Neural cell (in vitro differentiated cells): ENCODE data around the gene RABGAP1L. TPM values are rescaled to one million over a fixed set of nuclear protein-coding genes. Genes with fewer than 3 reads are reported as not detected.

Experiments
- H2AFZ ChIP-seq: fragments of 200-600, 300-800 bp; sonication (generic), shearing (Covaris generic); 2 replicates; pipeline ENCODE4 v1.6.0; 2014; ENCODE audit warnings: low read depth, mild to moderate bottlenecking, antibody characterized with exemption, low read length, moderate library complexity
- H3F3A ChIP-seq: fragments of 200-600 bp; shearing (Covaris generic); 2 replicates; pipeline ENCODE4 v1.6.1; 2016; ENCODE audit warnings: mild to moderate bottlenecking, moderate library complexity, mixed read lengths, antibody characterized with exemption, low read length; ENCODE audit not compliant: insufficient read depth, poor library complexity, severe bottlenecking
- H3K27ac ChIP-seq: fragments of 200-600, 300-800 bp; sonication (generic), shearing (Covaris generic); 2 replicates; pipeline ENCODE4 v1.5.1; 2014; ENCODE audit warnings: mild to moderate bottlenecking, low read length, moderate library complexity
- H3K27me3 ChIP-seq: fragments of 300-800, 200-600 bp; sonication (generic), shearing (Covaris generic); 2 replicates; pipeline ENCODE4 v1.6.0; 2014; ENCODE audit warnings: mild to moderate bottlenecking, low read depth, low read length, moderate library complexity; ENCODE audit not compliant: insufficient read depth
- H3K36me3 ChIP-seq: fragments of 300-800, 200-600 bp; sonication (generic), shearing (Covaris generic); 2 replicates; pipeline ENCODE4 v1.5.1; 2014; ENCODE audit warnings: mild to moderate bottlenecking, antibody characterized with exemption, low read length, moderate library complexity; ENCODE audit not compliant: insufficient read depth
- H3K4me2 ChIP-seq: fragments of 300-800, 200-600 bp; sonication (generic), shearing (Covaris generic); 2 replicates; pipeline ENCODE4 v1.6.0; 2014; ENCODE audit warnings: mild to moderate bottlenecking, low read length
- H3K4me3 ChIP-seq: fragments of 300-800, 200-600 bp; sonication (generic), shearing (Covaris generic); 2 replicates; pipeline ENCODE4 v1.5.1; 2014; ENCODE audit warnings: mild to moderate bottlenecking, low read length, moderate library complexity
- H3K79me2 ChIP-seq: fragments of 200-600 bp; shearing (Covaris generic); replicated peaks from 2 replicates; pipeline ENCODE4 v1.6.0; 2014; ENCODE audit warnings: mild to moderate bottlenecking, low read length, moderate library complexity; ENCODE audit not compliant: insufficient read depth
- H3K9ac ChIP-seq: fragments of 300-800, 200-600 bp; sonication (generic), shearing (Covaris generic); 2 replicates; pipeline ENCODE4 v1.6.1; 2016; ENCODE audit warnings: mild to moderate bottlenecking, low read length, mixed read lengths
- H3K9me2 ChIP-seq: fragments of 200-600 bp; shearing (Covaris generic); 2 replicates; pipeline ENCODE4 v1.6.1; 2016; ENCODE audit warnings: mild to moderate bottlenecking, low read length, mixed read lengths; ENCODE audit not compliant: insufficient read depth
- H3K9me3 ChIP-seq: fragments of 200-600, 300-800 bp; sonication (generic), shearing (Covaris generic); 2 replicates; pipeline ENCODE4 v1.6.1; 2016; ENCODE audit warnings: mild to moderate bottlenecking, mixed run types, low read length, moderate library complexity, mixed read lengths
- H4K20me1 ChIP-seq: fragments of 200-600 bp; shearing (Covaris generic); 2 replicates; pipeline ENCODE4 v1.6.1; 2016; ENCODE audit warnings: mild to moderate bottlenecking, mixed run types; ENCODE audit not compliant: insufficient read depth
- EP300 ChIP-seq: fragments of 450-650 bp; conservative IDR thresholded peaks from 2 replicates; pipeline ENCODE4 v1.6.1; 2014; ENCODE audit warnings: antibody characterized with exemption, mild to moderate bottlenecking, moderate library complexity; ENCODE audit not compliant: poor library complexity, severe bottlenecking
- EZH2 ChIP-seq: fragments of 200-600, 300-800 bp; shearing (Covaris generic), sonication (generic); IDR thresholded peaks from 2 replicates; pipeline ENCODE4 v1.6.1; 2014; ENCODE audit warnings: antibody characterized with exemption, low read length, borderline replicate concordance, mild to moderate bottlenecking; ENCODE audit not compliant: insufficient read depth, poor library complexity, severe bottlenecking
- MXI1 ChIP-seq: fragments of 450-650 bp; conservative IDR thresholded peaks from 2 replicates; pipeline ENCODE4 v1.6.1; 2014; ENCODE audit warnings: antibody characterized with exemption, mild to moderate bottlenecking; ENCODE audit not compliant: poor library complexity, severe bottlenecking
- POLR2AphosphoS5 ChIP-seq: IDR thresholded peaks from 2 replicates; pipeline ENCODE4 v1.6.1; 2012
- RAD21 ChIP-seq: fragments of 450-650 bp; conservative IDR thresholded peaks from 2 replicates; pipeline ENCODE4 v1.6.1; 2014; ENCODE audit warnings: antibody characterized with exemption, mild to moderate bottlenecking, moderate library complexity
- SMC3 ChIP-seq: fragments of 450-650 bp; conservative IDR thresholded peaks from 2 replicates; pipeline ENCODE4 v1.6.1; 2014; ENCODE audit warnings: antibody characterized with exemption, mild to moderate bottlenecking, moderate library complexity; ENCODE audit not compliant: poor library complexity
- TAF1 ChIP-seq: IDR thresholded peaks from 2 replicates; pipeline ENCODE4 v1.6.1; 2012; ENCODE audit warnings: low read depth
- polyA plus RNA-seq: library from polyadenylated mRNA; depleted of rRNA; stranded (reverse); fragments of >200 nt; gene quantifications from 2 replicates; pipeline ENCODE4 v1.2.3, GENCODE V29; 2014
- TF ChIP-seq, protein P1 (sequence below): fragments of 450-650 bp; IDR thresholded peaks from 2 replicates; pipeline ENCODE4 v1.5.1; 2014; ENCODE audit warnings: antibody characterized with exemption, mild to moderate bottlenecking, moderate library complexity; ENCODE audit not compliant: poor library complexity, severe bottlenecking
- TF ChIP-seq, protein P2 (sequence below): IDR thresholded peaks from 2 replicates; pipeline ENCODE4 v1.6.1; 2012; ENCODE audit warnings: borderline replicate concordance

RABGAP1L gene
- polyA plus RNA-seq, 1 donor from 2014 or later: 32.2 TPM

DNA sequence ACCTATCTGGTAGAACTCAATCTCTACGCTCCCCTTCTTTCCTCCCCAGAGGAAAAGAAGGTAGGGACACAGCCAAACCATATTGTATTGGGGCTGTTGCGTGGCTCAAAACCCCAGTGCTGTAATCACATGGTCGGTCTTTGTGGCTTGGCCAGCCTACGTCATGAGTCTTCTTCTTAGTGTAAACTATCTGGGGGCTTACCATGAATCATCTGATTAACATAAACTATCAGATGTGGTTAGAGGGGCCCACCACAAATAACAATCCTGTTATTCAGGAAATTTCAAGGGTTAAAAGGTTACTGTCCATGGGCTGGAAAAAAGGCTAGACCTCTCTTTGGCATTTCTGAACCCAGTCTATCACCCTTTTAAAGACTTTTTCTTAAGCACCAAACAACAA, 238.9 kb downstream of the RABGAP1L start:
- H3K9ac ChIP-seq: no peak overlapping the region
- H3K36me3 ChIP-seq: no peaks in the 10 kb centered on the region
- no peaks in the 10 kb centered on the region for H4K20me1 ChIP-seq
- no peak overlapping the region for H3K27ac ChIP-seq
- no peaks in the 10 kb centered on the region for H3K9me3 ChIP-seq
- no peaks in the 10 kb centered on the region for H3K9me2 ChIP-seq
- no peak overlapping the region for H2AFZ ChIP-seq
- no peaks in the 10 kb centered on the region for H3F3A ChIP-seq
- no peak overlapping the region for H3K4me3 ChIP-seq
- H3K27me3 ChIP-seq: no peaks in the 10 kb centered on the region
- TF ChIP-seq EP300: no peak
- no peak for TF ChIP-seq POLR2AphosphoS5
- no peak for TF ChIP-seq TAF1
- TF ChIP-seq RAD21: no peak
- TF ChIP-seq EZH2: no peak
- TF ChIP-seq, protein P1, sequence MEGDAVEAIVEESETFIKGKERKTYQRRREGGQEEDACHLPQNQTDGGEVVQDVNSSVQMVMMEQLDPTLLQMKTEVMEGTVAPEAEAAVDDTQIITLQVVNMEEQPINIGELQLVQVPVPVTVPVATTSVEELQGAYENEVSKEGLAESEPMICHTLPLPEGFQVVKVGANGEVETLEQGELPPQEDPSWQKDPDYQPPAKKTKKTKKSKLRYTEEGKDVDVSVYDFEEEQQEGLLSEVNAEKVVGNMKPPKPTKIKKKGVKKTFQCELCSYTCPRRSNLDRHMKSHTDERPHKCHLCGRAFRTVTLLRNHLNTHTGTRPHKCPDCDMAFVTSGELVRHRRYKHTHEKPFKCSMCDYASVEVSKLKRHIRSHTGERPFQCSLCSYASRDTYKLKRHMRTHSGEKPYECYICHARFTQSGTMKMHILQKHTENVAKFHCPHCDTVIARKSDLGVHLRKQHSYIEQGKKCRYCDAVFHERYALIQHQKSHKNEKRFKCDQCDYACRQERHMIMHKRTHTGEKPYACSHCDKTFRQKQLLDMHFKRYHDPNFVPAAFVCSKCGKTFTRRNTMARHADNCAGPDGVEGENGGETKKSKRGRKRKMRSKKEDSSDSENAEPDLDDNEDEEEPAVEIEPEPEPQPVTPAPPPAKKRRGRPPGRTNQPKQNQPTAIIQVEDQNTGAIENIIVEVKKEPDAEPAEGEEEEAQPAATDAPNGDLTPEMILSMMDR: no peak
- TF ChIP-seq SMC3: no peak
- TF ChIP-seq, protein P2, sequence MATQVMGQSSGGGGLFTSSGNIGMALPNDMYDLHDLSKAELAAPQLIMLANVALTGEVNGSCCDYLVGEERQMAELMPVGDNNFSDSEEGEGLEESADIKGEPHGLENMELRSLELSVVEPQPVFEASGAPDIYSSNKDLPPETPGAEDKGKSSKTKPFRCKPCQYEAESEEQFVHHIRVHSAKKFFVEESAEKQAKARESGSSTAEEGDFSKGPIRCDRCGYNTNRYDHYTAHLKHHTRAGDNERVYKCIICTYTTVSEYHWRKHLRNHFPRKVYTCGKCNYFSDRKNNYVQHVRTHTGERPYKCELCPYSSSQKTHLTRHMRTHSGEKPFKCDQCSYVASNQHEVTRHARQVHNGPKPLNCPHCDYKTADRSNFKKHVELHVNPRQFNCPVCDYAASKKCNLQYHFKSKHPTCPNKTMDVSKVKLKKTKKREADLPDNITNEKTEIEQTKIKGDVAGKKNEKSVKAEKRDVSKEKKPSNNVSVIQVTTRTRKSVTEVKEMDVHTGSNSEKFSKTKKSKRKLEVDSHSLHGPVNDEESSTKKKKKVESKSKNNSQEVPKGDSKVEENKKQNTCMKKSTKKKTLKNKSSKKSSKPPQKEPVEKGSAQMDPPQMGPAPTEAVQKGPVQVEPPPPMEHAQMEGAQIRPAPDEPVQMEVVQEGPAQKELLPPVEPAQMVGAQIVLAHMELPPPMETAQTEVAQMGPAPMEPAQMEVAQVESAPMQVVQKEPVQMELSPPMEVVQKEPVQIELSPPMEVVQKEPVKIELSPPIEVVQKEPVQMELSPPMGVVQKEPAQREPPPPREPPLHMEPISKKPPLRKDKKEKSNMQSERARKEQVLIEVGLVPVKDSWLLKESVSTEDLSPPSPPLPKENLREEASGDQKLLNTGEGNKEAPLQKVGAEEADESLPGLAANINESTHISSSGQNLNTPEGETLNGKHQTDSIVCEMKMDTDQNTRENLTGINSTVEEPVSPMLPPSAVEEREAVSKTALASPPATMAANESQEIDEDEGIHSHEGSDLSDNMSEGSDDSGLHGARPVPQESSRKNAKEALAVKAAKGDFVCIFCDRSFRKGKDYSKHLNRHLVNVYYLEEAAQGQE: no peak
- TF ChIP-seq MXI1: no peak
- no peaks in the 10 kb centered on the region for H3K79me2 ChIP-seq
- H3K4me2 ChIP-seq: no peak overlapping the region

DNA sequence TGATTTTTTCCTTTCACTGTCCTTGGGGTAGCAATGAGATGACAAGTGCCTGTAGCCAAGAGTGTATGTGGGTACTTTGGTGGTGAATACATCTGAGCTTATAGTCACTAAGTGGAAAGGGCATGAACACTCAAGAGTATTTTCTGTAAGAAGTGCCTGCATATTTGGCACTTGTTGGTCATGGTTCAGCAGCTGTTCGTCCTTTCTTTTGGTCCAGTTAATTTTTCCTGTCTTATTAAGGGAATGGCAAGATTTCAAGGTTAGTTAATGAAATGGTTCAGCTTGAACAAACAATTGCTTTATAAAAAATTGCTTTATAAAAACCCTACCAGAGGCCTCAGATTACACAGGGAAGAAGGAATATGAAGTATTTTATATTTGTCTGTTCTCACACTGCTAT, 239.9 kb downstream of the RABGAP1L start:
- H3K9me2 ChIP-seq: no peaks in the 10 kb centered on the region
- no peaks in the 10 kb centered on the region for H3K36me3 ChIP-seq
- H3K79me2 ChIP-seq: no peaks in the 10 kb centered on the region
- H3K4me3 ChIP-seq: no peak overlapping the region
- no peaks in the 10 kb centered on the region for H4K20me1 ChIP-seq
- no peaks in the 10 kb centered on the region for H3K9me3 ChIP-seq
- H3K4me2 ChIP-seq: no peak overlapping the region
- no peaks in the 10 kb centered on the region for H3K27me3 ChIP-seq
- no peak overlapping the region for H3K9ac ChIP-seq
- H2AFZ ChIP-seq: no peak overlapping the region
- no peaks in the 10 kb centered on the region for H3F3A ChIP-seq
- no peak overlapping the region for H3K27ac ChIP-seq
- TF ChIP-seq, protein P2: no peak
- TF ChIP-seq TAF1 (no peak), EZH2 (no peak), EP300 (no peak), SMC3 (no peak), MXI1 (no peak), POLR2AphosphoS5 (no peak), RAD21 (no peak)
- TF ChIP-seq, protein P1: no peak
